WTC11 (cell line): ENCODE results near the gene HTR3B.

Experiments
- NR2C2 ChIP-seq: sonication (generic); formaldehyde crosslinking; IDR thresholded peaks from 2 replicates; pipeline ENCODE4 v1.8.0; 2022; ENCODE audit warnings: mild to moderate bottlenecking, missing genetic modification reagents
- OVOL2 ChIP-seq: fragments of 250-450 bp; sonication (Bioruptor Pico); IDR thresholded peaks from 2 replicates; pipeline ENCODE4 v1.9.0; 2021; ENCODE audit warnings: mild to moderate bottlenecking, borderline replicate concordance
- TF ChIP-seq, protein P1 (sequence below): sonication (generic); formaldehyde crosslinking; IDR thresholded peaks from 2 replicates; pipeline ENCODE4 v1.8.0; 2022; ENCODE audit warnings: missing genetic modification reagents
- TF ChIP-seq, protein P2 (sequence below): fragments of 200-600 bp; IDR thresholded peaks from 2 replicates; pipeline ENCODE4 v1.8.0; 2022; ENCODE audit warnings: antibody characterized with exemption

DNA sequence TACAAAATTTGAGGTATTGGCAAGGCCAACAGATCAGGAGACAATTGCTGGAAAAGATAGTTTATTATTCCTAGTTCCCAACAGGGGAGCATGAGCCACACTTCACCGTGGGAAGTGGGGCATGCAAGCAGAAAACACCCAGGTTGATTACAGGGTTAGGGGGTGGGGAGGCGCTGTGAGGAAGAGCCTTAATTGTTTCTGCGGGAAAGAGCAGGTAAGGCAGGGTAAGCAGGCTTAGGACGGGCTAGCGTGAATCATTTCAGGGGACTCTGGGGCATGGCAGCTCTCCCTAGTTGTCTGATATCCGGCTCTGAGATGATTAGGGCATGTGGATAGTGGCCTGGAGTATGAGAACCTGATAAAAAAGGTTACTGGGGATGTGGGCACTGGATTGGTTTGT lies 49.6 kb downstream of the HTR3B start:
- no peak for TF ChIP-seq NR2C2
- TF ChIP-seq OVOL2 (CRISPR knock-in tag), result no peak
- TF ChIP-seq, protein P1, sequence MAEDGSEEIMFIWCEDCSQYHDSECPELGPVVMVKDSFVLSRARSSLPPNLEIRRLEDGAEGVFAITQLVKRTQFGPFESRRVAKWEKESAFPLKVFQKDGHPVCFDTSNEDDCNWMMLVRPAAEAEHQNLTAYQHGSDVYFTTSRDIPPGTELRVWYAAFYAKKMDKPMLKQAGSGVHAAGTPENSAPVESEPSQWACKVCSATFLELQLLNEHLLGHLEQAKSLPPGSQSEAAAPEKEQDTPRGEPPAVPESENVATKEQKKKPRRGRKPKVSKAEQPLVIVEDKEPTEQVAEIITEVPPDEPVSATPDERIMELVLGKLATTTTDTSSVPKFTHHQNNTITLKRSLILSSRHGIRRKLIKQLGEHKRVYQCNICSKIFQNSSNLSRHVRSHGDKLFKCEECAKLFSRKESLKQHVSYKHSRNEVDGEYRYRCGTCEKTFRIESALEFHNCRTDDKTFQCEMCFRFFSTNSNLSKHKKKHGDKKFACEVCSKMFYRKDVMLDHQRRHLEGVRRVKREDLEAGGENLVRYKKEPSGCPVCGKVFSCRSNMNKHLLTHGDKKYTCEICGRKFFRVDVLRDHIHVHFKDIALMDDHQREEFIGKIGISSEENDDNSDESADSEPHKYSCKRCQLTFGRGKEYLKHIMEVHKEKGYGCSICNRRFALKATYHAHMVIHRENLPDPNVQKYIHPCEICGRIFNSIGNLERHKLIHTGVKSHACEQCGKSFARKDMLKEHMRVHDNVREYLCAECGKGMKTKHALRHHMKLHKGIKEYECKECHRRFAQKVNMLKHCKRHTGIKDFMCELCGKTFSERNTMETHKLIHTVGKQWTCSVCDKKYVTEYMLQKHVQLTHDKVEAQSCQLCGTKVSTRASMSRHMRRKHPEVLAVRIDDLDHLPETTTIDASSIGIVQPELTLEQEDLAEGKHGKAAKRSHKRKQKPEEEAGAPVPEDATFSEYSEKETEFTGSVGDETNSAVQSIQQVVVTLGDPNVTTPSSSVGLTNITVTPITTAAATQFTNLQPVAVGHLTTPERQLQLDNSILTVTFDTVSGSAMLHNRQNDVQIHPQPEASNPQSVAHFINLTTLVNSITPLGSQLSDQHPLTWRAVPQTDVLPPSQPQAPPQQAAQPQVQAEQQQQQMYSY (CRISPR knock-in tag), result no peak
- TF ChIP-seq, protein P2, sequence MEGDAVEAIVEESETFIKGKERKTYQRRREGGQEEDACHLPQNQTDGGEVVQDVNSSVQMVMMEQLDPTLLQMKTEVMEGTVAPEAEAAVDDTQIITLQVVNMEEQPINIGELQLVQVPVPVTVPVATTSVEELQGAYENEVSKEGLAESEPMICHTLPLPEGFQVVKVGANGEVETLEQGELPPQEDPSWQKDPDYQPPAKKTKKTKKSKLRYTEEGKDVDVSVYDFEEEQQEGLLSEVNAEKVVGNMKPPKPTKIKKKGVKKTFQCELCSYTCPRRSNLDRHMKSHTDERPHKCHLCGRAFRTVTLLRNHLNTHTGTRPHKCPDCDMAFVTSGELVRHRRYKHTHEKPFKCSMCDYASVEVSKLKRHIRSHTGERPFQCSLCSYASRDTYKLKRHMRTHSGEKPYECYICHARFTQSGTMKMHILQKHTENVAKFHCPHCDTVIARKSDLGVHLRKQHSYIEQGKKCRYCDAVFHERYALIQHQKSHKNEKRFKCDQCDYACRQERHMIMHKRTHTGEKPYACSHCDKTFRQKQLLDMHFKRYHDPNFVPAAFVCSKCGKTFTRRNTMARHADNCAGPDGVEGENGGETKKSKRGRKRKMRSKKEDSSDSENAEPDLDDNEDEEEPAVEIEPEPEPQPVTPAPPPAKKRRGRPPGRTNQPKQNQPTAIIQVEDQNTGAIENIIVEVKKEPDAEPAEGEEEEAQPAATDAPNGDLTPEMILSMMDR, result no peak
